ENCODE data around the gene OPCML.

Gene OPCML

DNA sequence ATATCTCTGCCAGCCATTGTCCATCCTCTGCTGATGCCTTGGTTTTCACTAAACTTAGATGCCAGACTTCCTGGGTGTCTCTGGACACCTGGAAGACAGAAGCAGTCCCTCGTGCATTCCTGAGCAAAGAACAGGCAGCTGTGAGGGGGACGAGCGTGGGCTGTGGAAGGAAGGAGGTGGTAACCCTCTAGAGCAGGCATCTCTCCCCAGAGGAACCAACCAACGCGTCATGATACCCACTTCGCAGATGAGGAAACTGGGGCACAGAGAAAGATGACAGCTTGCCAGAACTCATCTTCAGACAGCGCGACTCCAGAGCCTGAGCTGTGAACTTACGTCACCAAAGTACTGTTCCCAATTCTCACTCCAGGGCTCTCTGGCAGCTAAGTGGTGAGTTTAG, 123.4 kb downstream of the OPCML start:
- no peak for DNase-seq

DNA sequence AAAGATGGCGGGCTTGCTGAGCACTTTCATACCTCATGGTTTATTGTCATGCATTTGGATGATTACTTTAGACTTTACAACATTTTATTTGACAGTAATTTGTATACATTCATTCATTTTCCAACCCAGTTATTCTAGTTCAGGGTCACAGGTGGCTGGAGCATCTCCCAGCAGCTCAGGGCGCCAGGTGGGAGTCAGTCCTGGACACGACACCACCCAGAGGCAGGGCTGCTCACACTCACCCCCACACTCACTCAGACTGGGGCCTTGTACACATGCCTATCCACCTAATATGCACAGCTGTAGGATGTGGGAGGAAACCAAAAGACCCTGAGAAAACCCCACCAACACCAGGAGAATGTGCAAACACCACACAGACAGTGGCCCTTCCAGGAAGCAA, 123.9 kb downstream of the OPCML start:
- no peak for DNase-seq

DNA sequence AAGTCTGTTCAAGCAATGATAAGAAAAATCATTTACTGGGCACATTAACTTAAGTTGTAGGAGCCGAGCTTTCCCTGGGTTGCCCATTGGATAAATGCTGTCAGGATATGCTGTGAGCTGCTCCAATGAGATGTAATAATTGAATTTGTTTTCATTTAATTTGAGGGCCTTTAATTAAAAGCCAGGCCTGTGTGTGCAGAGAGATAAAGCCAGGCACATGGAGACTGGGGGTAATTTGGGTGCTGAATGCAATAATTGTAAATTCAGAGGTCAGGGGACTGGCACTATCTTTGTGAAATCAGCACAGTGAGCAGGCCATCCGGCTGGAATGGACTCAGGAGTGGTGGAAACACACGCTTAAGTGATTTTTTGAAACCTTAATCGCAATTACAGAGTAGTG, 125.8 kb downstream of the OPCML start:
- DNase-seq: no peak

DNA sequence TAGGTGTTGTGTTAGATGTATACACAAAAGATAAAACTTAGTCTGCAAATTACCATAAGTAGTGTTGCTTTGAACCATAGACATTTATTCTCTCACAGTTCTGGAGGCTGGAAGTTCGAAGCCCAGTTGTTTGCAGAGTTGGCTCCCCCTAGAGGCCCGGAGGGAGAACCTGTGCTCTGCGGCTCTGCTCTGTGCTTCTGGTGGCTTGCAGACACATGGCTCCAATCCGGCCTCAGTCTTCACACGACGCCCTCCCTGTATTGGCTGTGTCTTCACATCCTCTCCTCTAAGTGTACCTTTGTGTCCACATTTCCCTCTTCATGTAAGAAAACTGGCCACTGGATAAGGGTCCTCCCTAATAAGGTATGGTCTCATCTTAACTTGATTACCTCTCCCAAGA, 128.4 kb downstream of the OPCML start:
- no peak for DNase-seq

DNA sequence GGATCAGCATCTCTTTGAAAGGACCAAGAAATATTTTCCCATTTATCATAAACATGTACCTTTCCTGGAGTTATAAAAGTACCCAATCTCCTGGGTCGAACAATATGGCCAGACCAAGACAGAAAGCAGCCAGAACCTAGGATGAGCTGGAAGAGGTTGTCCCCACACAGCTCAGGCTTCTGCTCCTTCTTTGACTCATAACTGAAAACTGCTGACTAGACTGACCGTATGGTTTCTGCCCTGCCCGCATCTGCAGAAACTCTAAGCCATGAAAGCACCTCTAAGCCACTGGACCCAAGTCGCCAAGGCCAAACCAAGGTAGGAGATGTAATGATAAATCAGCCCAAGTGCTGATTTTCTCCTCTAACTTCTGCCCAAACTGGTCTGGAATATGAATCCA, 129.8 kb downstream of the OPCML start:
- DNase-seq: no peak

DNA sequence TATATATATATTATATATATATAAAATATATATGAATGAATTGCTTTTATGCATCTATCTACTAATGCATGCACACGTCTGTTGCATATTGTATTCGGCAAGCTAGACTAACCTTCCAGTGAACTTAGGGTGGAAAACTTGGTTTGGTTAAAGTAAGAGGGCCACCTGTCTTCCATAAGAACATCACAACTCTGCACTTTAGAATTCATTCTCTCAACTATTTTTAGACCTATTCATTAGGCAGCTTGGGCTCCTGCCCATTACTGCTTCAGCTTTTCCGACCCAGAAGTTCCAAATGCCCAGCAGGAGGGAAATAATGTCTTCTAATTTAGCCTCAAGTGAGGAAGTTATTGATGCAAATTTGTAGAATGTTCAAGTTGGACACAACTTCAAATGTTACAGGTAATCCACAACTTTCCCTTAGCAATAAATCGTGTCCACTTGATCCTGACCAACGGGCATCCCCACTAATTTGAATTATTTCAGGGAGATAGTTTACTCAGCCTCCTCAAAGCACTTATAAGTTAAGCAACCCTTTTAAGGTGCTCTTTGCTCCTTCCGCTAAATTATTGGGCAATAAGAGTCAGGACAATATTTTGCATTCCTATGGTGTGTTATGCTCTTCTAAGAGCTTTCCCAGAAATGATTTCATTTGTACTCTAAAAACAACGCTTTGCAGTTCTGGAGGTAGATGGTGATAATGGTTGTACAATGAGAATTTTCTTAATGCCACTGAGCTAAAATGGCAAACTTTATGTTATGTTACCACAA, 132.3 kb downstream of the OPCML start:
- DNase-seq: no peak

DNA sequence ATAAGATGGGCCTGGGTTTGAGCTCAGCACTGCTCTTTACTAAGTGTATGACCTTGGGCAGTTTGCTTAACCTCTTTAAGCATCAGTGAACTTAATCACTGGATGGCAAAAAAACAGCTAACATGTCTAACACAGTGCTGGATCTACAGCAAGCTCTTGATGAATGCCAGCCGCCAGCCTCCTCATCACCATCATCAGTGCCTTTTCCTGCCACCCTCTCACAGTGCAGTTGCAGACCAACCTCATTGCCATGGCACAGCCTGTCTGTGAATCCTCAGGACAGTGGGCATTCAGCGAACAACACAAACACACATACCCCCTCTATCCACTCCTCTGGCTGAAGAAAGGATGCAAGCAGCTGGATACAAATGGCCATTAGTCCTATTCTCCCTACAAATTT, 133.0 kb downstream of the OPCML start:
- DNase-seq: no peak

DNA sequence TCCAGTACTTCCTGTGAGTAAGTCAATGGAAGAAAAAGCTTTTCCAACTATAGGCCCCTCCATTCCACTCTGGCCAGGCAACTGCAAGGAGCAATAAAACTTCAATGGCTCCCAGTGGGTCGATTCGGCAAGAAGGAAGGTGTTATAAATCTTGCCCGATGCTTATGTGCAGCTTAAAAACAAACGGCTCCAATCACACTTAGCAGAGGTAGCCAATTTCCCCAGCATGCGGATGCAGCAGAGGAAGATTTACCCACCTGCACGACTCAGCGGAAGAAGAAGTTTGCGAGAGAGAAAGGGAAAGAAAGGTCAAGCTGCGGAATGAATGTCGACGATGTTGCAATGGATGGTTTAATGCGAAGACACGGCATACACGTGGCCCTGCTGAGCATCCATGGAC, 141.5 kb downstream of the OPCML start:
- no peak for DNase-seq

DNA sequence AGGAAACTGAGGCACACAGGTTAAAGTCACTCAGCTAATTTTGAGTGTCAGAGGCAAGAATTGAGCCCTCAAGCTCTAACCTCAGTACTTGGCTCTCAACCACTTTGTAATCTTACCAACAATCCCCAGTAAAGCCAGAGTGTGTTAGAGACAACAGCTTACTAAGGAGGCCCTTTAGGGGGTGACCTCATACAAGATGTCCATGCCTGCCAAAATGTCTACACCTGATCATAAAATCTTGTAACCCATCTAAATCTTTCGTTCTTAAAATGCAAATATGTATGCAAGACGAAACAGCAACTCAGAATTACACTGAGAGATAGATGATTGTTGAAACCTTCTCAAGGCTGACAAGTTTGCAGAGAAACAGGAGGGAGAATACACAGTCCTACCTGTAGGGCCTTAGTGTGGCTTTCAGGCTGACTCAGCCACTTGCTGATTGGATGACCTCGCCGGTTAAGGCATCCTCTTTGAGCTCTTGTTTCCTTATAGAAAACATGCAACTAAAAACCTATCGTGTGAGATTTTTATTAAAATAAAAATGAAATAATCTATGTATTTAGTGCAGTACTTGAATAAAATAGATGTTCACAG, 143.2 kb downstream of the OPCML start:
- no peak for DNase-seq

DNA sequence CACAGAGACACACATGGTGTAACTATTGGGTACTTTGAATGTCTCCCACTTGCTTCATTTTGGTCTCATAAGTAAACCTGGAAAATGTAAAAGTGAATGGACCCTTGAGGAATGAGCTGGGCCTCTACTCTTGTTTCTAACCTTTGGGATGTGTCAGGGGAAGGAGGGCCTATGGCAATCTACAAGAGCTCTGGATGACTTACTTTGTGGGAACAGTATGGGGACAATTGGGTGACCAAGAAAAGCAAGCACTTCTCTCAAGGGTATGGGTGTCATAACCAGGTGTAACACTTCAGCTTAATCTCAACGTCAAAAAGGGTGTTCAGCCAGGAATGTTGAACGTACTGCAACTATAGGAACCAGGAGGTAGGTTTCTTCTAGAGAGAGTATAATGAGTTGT, 144.0 kb downstream of the OPCML start:
- no peak for DNase-seq

DNA sequence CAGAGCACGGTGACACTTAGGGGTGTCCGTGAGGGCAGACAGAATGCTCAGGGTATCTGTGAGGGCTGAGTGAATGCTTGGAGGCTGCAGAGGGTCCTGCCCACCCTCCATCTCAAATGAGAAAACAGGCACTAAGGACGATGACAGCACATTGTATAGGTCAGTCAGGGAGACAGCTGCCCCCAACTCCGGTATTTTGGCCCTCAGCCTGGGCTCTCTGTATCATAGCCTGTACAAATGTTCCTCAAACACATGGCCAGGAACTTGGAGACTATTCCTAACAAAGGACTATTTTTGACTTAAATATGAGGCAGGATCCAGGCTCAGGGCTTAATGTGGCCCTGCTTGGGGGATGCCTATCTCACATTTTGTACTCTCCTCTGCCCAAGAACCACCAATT, 145.4 kb downstream of the OPCML start:
- no peak for DNase-seq

DNA sequence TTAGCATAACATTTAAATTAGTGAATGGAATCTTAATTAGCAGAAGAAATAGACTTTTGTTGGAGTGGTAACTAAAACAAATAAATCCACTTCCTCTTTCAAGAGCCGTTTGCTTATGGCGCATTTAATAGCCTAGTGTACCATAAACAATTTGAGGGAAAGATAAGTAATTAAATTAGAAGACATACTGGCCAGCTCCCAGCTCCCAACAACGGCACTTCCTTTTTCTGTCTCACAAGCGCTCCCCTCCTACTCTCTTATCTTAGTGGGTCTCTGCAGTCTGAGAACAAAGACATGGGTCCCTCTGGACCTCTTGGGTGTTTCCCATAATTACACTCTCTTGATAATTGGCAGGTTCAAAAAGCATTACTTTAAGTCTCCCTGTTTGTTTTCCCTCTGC, 146.0 kb downstream of the OPCML start:
- no peak for DNase-seq

DNA sequence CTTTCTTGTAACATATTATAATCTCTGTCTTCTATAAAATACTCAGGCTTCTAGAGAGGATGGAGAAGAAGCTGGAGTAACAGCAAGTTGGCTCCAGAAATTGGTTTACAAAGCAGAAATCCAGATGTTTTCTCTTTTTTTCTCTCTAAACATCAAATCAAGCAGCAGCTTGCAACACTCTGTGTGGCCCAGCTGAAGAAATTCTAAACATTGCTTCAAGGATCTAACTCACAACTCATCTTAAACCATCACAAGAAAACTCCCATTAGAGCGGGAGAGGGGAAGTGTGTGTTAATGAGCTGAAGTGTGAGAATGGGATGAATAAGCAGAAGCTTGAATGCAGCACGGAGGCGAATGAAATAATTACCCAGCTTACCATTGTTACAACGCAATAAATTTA, 146.5 kb downstream of the OPCML start:
- DNase-seq: no peak

DNA sequence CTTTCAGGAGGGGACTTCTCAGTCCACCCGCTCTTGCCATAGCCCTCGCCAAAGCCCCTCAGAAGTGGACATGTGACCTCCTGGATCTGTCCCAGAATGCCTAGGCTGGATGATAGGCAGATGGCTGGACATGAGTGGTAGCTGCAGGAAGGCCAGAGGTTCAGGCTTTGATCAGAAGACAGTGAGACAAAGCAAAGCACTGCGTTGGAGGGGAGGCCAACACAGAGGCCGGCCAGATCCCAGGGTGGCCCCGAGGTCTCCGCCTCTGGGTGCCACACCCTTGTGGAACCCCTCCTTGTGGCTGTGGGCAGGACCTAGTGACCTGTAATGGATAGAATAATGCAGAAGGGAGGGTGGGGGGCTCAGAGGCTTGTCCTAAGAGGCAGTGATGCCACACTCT, 147.6 kb downstream of the OPCML start:
- DNase-seq: no peak

DNA sequence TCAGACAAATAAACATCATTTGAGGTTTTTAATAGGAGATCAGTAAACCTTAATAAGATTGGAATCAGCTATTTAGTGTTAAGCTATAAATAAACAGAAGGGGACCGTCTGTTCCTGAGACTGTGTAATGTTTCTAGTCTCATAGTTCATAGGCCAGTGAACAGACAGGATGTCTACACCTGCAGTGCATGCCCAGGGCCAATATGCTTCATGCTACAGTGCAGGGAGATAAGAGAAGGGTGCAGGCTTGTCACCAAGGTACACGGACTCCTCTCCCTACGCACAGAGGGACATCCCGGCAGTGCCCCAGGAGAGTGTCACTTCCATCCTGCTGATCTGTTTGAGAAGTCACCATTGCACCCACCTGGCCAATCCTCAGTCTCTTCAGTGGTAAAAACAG, 148.6 kb downstream of the OPCML start:
- no peak for DNase-seq

DNA sequence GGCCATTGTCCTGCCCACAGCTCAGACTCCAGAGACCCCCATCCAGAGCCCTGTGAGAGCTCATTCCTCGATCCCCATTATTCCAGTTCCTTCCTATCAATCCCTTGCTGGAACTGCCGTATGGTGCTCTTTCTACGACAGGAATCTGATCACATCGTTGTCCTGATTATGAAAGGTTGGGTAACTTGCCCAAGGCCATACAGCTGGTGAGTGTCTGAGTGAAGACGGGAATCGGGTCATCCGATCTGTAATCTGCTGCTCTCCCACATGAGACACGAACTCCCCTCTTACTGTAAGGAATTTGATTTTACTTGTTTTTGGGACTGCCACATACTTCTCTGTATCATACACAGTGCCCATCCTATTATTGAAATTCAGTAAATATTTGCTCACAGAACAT, 149.1 kb downstream of the OPCML start:
- DNase-seq: no peak

DNA sequence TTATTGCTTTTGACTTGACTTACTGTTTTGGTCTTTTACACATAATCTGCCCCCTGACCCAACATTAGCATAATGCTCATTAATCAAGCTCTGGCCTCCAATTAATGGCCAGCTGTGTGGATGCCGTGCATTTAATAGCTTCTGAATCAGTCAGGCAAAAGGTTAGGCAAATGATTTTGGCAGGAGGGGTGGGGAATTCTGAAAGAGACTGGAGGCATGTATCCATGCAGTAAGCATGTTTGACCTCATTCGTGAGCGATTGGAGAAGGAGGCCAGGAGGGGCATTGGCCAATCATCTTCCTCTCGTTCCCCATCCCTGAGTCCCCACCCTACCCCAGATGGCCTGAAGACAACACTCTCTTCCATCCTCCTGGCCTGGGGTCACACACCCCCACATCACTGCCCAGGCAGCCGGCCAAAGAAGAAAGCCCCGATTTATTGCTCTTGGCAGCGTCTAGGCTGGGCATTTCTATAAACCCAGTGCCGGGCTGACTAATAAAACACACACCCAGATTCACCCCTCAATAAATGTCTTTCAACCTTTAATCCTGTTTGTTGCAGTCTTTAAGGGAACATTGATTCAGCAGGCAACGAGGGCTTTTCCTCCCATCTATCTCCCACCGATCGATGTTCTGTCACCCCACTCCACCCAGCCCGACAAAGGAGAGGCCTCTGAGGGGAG, 150.0 kb downstream of the OPCML start:
- no peak for DNase-seq

DNA sequence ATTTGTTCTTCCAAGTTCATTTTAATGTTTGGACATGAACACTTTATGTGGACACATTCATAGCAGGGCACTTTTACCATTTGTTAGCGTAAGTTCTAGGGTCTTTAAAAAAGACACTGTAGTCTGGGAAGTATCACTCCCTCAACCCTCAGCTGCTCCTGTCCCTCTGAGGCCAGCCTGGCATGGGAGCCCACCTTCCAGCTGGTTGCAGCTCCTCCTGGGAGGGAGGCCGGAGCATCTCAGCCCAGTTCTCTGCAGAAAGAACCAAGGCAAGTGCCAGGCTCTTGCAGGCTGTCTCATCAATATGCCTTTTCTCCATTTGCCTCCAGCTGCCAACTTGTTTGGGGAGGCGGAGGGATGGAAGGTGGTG, 150.6 kb downstream of the OPCML start:
- no peak for DNase-seq

DNA sequence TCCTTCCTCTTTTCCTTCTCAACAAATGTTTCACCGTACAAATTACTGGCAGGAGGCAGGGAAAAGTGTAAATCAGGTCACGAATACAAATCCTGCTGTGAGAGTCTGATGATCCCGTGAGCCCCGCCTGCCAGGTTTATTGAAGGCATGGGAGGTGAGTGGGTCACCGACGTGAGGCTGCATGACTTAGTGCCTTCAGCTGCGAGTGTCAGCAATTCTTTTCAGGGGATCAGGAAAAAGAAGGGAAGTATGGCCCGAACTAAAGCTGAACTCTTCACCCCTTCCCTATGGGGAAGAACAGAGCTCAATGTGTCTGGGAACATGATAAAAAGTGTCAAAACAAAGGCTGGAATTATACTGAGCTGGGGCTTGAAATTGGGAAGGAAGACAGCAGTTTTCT, 166.2 kb downstream of the OPCML start:
- DNase-seq: no peak

DNA sequence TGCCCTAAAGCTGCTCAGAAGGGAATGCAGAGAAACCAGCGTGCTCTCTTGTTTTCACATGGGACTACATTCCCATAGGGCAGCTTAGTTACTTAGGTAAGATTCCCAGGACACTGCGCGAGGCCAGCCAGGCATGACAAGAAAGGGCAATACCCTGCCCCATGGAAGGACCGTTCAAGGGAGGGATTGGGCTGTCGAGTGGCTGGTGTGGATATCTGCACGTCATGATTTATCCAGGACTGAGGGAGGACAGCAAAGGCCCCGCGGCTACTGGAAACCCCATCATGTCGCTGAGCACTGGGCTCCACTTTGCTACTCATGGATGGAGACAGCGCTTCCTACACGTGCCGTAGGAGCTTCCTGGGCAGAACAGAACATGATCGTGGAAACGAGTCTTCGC, 169.4 kb downstream of the OPCML start:
- DNase-seq: no peak

DNA sequence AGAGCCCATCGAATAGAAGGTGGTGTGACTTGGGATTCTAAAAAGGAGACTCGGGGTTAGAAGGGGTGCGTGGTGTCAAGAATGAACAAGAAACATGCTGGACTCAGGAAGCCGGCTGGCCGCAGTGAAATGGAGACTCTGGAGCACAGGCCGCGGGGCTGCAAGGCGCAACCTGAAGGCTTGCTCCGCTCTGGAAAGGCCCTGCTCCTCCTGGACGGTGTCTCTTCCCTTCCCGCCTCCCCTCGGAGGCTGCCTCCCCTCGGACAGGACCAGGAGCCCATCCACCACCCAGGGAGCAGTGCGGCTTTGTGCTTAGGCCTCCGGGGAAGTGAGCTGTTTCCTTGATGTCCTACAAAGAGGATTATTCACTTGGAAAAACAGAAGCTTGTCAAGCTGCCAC, 170.1 kb downstream of the OPCML start:
- DNase-seq: no peak

DNA sequence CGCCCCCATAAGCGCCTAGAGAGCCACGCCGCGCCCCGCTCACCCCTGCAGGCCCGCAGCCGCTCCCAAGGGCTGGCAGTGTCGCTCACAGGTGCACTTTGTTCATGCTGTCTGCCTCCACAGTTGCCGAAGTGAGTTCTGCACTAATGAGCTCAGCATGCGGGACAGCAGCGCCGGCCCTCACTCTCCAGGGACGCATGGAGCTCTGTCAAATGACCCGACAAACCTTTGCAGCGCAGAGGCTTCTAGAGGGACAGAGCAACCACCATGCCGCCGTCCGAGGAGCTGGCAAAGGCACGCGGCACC, 170.7 kb downstream of the OPCML start:
- no peak for DNase-seq

DNA sequence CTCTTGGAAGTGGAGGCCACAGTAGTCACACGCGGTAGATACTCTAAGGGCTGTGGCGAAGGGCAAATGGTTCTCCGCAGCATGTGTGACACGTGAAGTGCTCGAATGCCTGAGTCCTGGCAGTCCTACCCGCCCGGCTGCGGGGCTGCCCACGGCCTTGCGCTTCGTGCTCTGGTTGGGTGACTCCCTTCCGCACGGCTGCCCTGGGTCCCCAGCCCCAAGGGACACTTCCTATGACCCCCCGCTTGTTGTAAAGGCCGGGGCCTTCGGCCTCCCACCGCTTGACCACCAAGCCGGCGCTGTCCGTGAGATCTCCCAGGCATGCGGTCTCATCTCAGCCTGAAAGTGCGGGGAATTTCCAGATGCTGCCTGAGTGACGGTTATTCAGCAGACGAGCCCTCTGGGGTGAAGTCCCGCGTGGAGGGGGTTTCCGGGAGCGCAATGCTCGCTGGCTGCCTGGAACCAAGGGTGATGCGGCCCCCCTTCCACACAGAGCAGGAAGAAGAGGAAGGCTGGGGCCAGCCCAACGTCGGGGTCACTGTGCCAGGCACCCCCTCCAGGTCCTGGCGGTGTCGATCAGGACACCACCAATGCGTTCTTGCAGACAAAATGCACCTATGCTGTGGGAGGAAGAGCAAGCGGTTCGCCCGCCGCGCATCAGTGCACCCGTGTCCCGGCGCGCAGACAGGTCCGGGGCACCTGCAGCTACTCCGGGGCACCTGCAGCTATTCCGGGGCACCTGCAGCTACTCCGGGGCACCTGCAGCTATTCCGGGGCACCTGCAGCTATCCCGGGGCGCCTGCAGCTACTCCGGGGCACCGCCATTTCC, 171.2 kb downstream of the OPCML start:
- DNase-seq: no peak

DNA sequence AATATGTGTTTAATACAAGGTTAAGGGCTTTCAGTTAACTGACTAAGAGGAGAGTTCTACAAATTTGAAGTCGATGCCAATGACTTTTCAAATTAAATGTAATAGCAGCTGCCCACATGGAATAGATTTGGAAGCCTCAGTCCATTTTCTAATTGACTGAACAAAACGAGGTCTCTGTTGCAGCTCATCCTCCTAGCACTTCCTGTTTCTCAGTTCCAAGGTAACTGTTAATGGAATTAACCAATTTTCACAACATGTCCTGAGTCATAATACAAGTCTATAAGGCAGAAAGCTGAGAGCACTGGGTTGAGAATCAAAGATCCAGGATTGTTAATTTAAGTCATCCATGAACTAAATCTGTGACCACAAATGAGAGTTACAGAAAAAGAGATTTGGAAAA, 177.2 kb downstream of the OPCML start:
- DNase-seq: no peak

All from fibroblast of skin of back (primary cell).